ENCODE data around the gene KRT79.

The KRT79 gene

DNA sequence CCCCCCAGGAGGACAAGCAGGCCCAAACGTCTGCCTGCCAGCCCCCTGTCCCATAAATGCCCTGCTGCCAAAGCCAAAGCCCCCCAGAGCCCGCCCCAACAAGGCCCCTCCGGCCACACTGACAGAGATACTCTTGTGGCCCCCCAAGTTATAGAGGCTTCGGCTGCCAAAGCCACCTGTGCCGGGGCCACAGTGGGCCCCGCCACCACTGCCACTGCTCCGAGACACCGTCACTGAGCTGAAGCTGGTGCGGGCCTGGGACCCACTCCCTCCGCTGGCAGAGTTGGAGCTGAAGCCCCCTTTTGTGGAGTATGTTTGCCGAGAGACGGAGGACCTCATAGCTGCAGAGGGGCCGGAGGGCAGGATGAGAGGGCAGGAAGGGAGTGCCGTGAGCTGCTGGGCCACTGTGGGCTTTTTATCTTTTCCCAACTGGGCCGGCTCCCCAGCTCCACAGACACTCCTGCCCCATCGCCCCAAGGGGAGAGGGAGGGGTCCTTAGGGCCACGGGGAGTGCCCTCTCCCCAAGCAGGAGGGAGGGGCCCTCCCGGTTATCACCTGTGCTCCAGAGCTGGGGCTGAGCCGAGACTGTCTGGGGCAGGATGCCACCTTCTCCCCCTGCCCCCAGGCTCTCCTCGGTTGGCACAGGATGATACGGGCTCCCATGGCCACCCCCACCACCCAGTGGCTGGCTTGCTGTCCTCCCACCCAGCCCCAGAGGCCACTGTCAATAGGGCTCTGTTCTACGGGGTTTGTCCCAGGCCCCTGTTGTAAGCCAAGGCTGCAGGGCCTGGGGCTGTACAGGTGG, at the start of gene KRT79:
Gene KRT79, minus strand, starts transcription at position 390 of the 805 bp plus-strand sequence. Its CDS starts 51 bp downstream, at position 339.
- TF ChIP-seq, protein P1, sequence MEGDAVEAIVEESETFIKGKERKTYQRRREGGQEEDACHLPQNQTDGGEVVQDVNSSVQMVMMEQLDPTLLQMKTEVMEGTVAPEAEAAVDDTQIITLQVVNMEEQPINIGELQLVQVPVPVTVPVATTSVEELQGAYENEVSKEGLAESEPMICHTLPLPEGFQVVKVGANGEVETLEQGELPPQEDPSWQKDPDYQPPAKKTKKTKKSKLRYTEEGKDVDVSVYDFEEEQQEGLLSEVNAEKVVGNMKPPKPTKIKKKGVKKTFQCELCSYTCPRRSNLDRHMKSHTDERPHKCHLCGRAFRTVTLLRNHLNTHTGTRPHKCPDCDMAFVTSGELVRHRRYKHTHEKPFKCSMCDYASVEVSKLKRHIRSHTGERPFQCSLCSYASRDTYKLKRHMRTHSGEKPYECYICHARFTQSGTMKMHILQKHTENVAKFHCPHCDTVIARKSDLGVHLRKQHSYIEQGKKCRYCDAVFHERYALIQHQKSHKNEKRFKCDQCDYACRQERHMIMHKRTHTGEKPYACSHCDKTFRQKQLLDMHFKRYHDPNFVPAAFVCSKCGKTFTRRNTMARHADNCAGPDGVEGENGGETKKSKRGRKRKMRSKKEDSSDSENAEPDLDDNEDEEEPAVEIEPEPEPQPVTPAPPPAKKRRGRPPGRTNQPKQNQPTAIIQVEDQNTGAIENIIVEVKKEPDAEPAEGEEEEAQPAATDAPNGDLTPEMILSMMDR (IDR thresholded peaks at IDR 0.05) = no peak

DNA sequence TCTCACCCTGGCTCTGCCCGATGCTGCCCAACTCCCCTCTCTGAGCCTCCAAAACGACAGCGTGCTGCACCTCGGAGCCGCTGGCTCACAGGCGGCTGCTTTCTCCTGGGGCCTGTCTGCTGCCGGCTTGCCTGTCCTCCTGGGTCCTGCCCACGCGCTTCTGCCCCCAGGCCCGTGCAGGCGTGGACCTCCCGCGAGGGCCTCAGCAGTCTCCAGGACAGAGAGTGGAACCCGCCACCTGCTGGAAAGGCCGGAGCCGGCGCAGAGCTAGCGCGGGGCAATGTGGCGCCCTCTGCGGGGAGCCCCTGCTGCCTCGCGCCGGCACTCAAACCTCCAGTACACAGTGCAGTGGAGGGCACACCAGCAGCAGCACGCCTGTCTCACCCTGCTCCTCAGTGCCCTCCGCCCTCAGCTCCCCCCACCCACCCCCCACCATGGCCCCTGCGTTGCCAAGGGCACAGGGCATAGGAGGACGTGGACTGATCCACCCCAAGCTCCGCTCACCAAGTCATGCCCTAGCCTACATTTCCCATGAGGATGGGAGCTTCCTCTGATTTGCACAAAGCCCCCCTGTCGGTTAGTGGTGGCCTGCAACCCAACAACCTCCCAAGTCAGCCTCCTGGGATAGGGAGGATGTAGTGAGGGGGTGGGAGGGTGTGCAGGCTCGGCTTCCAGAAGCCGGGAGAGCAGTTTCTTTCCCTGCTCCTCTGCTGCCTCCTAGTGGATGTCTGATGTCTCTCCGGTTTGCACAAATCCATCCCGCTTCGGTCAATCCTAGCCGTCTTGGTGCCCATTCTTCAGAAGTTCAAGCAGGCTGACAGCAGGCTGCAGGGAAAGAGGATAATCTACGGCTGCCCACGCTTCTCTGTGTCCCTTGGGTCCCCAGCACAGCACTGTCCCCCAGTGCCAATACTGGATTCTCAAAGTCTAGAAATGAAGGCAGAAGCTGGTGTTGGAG, 45.6 kb upstream of the KRT79 start:
- TF ChIP-seq, protein P1 (IDR thresholded peaks at IDR 0.05) = peak; percentile 82

DNA sequence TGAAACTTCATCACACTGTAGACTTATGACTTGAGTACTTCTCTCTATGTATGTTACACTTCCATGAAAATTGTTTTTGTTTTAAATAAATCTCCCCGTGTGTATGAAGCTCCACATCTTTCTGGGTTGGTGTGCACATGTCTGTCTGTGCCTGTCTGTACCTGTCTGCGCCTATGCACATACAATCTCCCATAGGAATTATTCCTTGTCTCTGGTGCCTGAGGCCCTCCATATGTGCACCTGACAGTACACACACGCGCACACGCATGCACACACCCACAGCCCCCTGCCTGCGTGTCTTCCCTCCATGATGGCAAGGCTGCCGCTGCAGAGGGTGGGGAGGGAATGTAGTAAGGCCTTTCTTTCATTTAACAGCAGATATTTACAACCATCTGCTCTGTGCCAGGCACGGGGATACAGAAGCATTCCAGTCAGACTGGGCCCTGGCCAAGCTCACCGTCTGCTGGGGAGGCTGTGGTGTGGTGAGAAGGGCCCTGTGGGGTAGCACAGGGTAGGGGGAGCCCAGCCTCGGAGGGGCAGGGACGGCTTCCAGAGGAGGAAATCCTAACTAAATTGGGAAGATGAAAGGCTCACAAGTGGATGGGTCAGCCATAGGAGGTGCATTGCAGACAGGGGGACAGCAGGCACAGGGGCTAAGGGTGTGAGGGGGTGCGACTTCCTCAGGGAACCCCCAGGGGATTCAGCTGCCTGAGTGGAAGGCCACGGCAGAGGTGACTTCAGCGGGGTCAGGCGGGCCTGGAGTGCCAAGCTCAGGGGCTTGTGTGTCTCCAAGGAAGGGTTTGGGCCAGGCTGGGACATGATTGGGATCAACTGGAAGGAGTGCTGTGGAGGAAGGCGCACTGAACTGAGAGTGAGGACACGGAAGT, 44.6 kb upstream of the KRT79 start:
- TF ChIP-seq, protein P1 (IDR thresholded peaks at IDR 0.05) = no peak

DNA sequence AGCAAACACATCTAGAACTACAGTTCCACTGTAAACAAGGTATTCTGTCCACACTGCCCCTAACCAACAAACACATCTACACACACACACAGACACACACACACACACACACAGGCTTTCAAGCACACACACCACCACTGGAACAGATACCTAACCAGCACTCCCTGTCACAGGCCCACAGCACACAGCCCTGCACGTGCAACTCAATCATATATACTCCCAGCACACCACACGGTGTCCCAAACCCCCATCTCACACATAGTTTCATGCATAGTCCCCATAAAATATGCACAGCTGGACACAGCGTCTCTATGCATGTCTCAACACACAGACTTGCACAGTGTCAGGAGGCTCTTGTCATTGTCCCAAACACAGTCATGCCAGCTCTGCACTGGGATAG, 43.1 kb upstream of the KRT79 start:
- TF ChIP-seq, protein P1 (IDR thresholded peaks at IDR 0.05) = no peak

DNA sequence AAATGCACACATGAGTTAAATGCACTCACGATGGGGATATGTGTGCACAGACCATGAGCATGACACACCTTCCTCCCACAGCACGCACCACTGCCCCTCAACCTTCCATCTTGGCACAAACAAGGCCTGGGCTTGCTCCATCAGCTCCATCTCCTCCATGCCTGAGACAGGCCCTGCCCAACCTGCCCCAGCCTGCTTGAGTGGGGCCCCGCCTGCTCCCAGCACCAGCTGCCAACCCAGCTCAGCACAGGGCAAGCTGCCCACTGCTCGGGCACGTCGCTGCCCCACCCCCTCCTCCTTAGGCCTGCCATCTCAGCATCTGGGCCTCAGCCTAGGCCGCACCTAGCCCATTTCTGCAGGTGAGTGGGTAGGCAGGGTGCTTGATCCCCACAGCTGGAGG, 42.3 kb upstream of the KRT79 start:
- TF ChIP-seq, protein P1 (IDR thresholded peaks at IDR 0.05) = no peak

DNA sequence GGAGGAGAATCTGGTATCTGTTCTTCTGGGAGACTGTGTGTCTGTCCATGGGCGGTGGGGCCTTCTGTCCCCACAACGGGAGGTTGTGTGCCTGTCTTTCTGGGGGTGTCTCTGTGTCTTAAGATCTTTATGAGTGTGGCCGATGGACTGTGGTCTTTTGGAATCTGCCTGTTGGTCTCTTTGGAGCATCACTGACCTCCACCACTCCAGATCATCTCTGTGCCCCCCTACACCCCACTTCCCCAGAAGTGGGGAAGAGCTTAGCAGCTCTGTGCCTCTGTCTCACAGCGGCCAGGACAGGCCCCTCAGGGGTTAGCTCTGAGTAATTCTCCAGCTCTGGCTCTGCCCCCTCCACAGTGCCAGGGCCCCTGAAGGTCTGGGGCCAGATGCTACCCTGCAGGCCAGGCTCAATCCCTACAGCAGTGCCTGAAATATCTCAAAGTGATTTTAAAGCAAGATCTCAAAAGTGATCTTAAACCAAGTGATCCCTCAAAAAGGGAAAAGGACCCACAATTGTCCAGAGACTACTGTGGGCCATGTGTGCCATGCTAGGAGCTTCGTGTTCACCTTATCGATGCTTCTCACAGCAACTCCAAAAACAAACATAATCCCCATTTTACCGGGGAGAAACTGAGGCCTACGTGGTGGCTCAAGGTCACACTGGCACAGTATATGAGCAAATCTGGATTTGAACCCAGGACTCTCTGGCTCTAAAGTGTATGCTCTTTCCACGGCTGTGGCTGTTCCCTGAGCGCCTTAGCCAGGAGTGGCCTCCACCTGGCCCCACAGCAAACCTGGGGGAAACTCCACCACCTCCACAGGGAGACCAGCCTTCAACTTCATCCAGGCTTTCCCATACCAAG, 40.7 kb upstream of the KRT79 start:
- TF ChIP-seq, protein P1 (IDR thresholded peaks at IDR 0.05) = no peak
